Transverse colon (tissue), 4 donors: Measurements from ENCODE around the gene IFNA6. TPM values are rescaled to one million over a fixed set of nuclear protein-coding genes. Genes with fewer than 3 reads are reported as not detected.

Experiments used
- DNase-seq: peaks from one replicate; pipeline ENCODE4 v3.0.0-alpha.2; 2019
- H3K27ac ChIP-seq, 4 donors: fragments of 200-600 bp; sonication (generic); 2 replicates each; pipeline ENCODE4 v1.5.1; 2016 to 2018; ENCODE audit warnings: inconsistent platforms in 4 of 4
- H3K27me3 ChIP-seq: fragments of 200-600 bp; sonication (generic); 2 replicates; pipeline ENCODE4 v1.5.1; 2017; ENCODE audit warnings: inconsistent platforms
- H3K36me3 ChIP-seq, 4 donors: fragments of 200-600 bp; sonication (generic); 2 replicates each; pipeline ENCODE4 v1.5.1; 2017 to 2019; ENCODE audit warnings: inconsistent platforms in 4 of 4
- H3K4me1 ChIP-seq, 4 donors: fragments of 200-600 bp; sonication (generic); 2 replicates each; pipeline ENCODE4 v1.5.1; 2017 to 2020; ENCODE audit warnings: inconsistent platforms in 4 of 4
- H3K4me3 ChIP-seq, 4 donors: fragments of 200-600 bp; sonication (generic); 1 replicate in 1 of 4; 2 replicates in 3 of 4; pipeline versions ENCODE4 v1.5.1 to v1.6.1; 2017 to 2019; ENCODE audit warnings: inconsistent platforms in 4 of 4
- H3K9me3 ChIP-seq, 2 donors: fragments of 200-600 bp; sonication (generic); 2 replicates each; pipeline ENCODE4 v1.5.1; 2017 to 2019; ENCODE audit warnings: inconsistent platforms in 2 of 2
- CTCF ChIP-seq, 5 experiments: fragments of 200-600 bp in 3 of 5; fragments of 450-650 bp in 2 of 5; sonication (generic) in 3 of 5; IDR thresholded peaks; 1 replicate in 2 of 5; 2 replicates in 3 of 5; pipeline ENCODE4 v1.5.1; 2016 to 2017; ENCODE audit warnings: antibody characterized with exemption in 5 of 5, inconsistent platforms in 3 of 5, mild to moderate bottlenecking in 2 of 5, moderate library complexity in 1 of 5
- EP300 ChIP-seq: sonication (generic); formaldehyde crosslinking; IDR thresholded peaks from one replicate; pipeline ENCODE4 v1.6.1; 2017; ENCODE audit warnings: antibody characterized with exemption, low read depth
- POLR2A ChIP-seq: fragments of 450-650 bp; IDR thresholded peaks from one replicate; pipeline ENCODE4 v1.6.1; 2016; ENCODE audit warnings: antibody characterized with exemption, mild to moderate bottlenecking, moderate library complexity
- POLR2AphosphoS5 ChIP-seq, 3 donors: sonication (generic); formaldehyde crosslinking; IDR thresholded peaks; one replicate each; pipeline ENCODE4 v1.6.1; 2016; ENCODE audit warnings: antibody characterized with exemption in 3 of 3
- WGBS, 2 donors: methylation state at CpG; one replicate each; pipeline ENCODE4 v1.1.5; 2018; ENCODE audit warnings: low coverage in 1 of 2; 5-methylcytosine and 5-hydroxymethylcytosine counted together
- in situ Hi-C, 4 donors: fragments of 200-750 bp; cut with MboI; loops; one replicate each; pipeline versions ENCODE4 v1.15.0 to v1.15.1; 2017; ENCODE audit warnings: low sequenced_read_pairs in 3 of 4, low pct_ligation_motif_present in 1 of 4, low pct_unique_long_range_greater_than_20kb in 1 of 4
- intact Hi-C: fragments of 100-400 bp; cut with DNase I; formaldehyde crosslinking; loops from one replicate; pipeline ENCODE4 v1.15.1; 2023; ENCODE audit warnings: low total_unique reads
- total RNA-seq, 4 donors: library from RNA; depleted of rRNA; stranded (reverse); fragments of >200 nt; gene quantifications; one replicate each; pipeline ENCODE4 v1.1.0, GENCODE V29; 2016

The IFNA6 gene
- total RNA-seq, 4 donors from 2014 or later, result not detected

DNA sequence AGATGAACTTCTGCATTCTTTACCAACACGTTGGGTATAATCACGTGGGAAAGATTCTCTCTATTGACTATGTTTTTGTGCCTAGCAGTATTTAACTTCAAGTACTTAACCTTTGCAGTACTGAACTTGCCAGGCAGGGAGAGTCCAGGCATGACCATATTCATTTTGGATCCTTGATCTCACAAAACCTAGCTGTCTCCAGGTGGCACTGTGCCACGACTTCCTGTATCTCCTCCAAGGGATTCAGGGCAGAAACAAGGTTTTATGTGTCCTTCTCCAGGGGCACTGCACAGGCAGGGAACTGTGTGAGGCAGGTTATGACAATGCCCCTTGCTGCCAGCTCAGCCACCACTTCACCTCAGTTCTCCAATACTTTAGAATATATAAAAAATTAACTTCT, 33.8 kb downstream of the IFNA6 start:
- 0 to 9% methylated on average over 2 to 3 of the region's 3 CpGs for WGBS, 2 donors

GRCh38 chr9:21316032-21316842, 34.5 kb downstream of the IFNA6 start:
- Histone ChIP-seq H3K27me3 (peaks cover 11% of the 10 kb centered on the region), H3K27ac (no peak overlapping the region), H3K9me3 (no peaks in the 10 kb centered on the region), H3K4me1 (peaks cover 0 to 6% (median 0%) of the 10 kb centered on the region in 4 donors), H3K36me3 (no peaks in the 10 kb centered on the region), H3K4me3 (no peak overlapping the region)
- 25 to 35% methylated on average over 8 of the region's 8 CpGs for WGBS, 2 donors
- TF ChIP-seq EP300, result no peak
- TF ChIP-seq POLR2A, result no peak
- in situ Hi-C loops, result loop anchor here in 2 of 4 donors (25.0 kb wide), 2 partner anchors 121 to 471 kb away; partner anchors contain the start of gene IFNA1 (in 1 of the 2)
- intact Hi-C loops, result loop anchor here (5.0 kb wide), 1 partner anchor 471 kb away; no protein-coding TSS in a partner anchor
- no peak for DNase-seq

More for the DNA sequence above, 33.8 kb downstream of the IFNA6 start:
- Histone ChIP-seq H3K9me3 (no peaks in the 10 kb centered on the region), H3K4me3 (no peak overlapping the region), H3K27ac (no peak overlapping the region), H3K4me1 (peaks cover 0 to 6% (median 0%) of the 10 kb centered on the region in 4 donors), H3K36me3 (peaks cover 0 to 3% (median 0%) of the 10 kb centered on the region in 4 donors), H3K27me3 (peaks cover 11% of the 10 kb centered on the region)
- in situ Hi-C loops (loop anchor here in 2 of 4 donors (25.0 kb wide), 2 partner anchors 120 to 470 kb away; partner anchors contain the start of gene IFNA1 (in 1 of the 2)), intact Hi-C loops (loop anchor here (5.0 kb wide), 1 partner anchor 470 kb away; no protein-coding TSS in a partner anchor)
- DNase-seq, result no peak
- TF ChIP-seq CTCF (IDR thresholded peaks at IDR 0.05) (no peak), EP300 (no peak), POLR2A (no peak), POLR2AphosphoS5 (IDR thresholded peaks at IDR 0.05) (no peak)

DNA sequence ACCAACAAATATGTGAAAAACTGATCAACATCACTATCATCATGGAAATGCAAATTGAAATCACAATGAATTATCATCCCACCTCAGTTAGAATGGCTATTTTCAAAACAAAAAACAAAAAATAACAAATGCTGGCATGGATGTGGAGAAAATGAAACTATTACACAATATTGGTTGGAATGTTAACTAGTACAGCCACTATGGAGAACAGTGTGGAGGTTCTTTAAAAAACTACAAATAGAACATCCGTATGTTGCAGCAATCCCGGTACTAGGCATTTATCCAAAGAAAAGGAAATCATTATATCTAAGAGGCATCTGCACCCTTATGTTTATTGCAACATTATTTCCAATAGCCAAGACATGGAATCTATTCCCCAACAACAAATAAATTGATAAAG, 36.5 kb downstream of the IFNA6 start:
- DNase-seq, result no peak
- intact Hi-C loops (no loop called here), in situ Hi-C loops (loop anchor here in 2 of 4 donors (25.0 kb wide), 2 partner anchors 123 to 473 kb away; partner anchors contain the start of gene IFNA1 (in 1 of the 2))
- Histone ChIP-seq H3K27ac (no peak overlapping the region), H3K27me3 (peaks cover 11% of the 10 kb centered on the region), H3K4me3 (no peak overlapping the region), H3K9me3 (no peaks in the 10 kb centered on the region), H3K4me1 (peaks cover 0 to 6% (median 0%) of the 10 kb centered on the region in 4 donors), H3K36me3 (no peaks in the 10 kb centered on the region)
- no peak for TF ChIP-seq POLR2AphosphoS5 (IDR thresholded peaks at IDR 0.05)
- TF ChIP-seq POLR2A, result no peak
- no peak for TF ChIP-seq EP300
- no peak for TF ChIP-seq CTCF (IDR thresholded peaks at IDR 0.05)
- 67 to 78% methylated on average over 2 of the region's 2 CpGs for WGBS, 2 donors

- in situ Hi-C loops, result loop anchor here in 2 of 4 donors (25.0 kb wide), 2 partner anchors 125 to 475 kb away; partner anchors contain the start of gene IFNA1 (in 1 of the 2)
- WGBS, 2 donors, result 58 to 81% methylated on average over 1 of the region's 1 CpG
- TF ChIP-seq CTCF (IDR thresholded peaks at IDR 0.05), result no peak
- no peaks in the 10 kb centered on the region for H3K9me3 ChIP-seq
- DNase-seq, result no peak
- H3K27me3 ChIP-seq, result peaks cover 11% of the 10 kb centered on the region
- intact Hi-C loops, result no loop called here
- H3K27ac ChIP-seq, result no peak overlapping the region
- no peak overlapping the region for H3K4me3 ChIP-seq
- H3K36me3 ChIP-seq, result no peaks in the 10 kb centered on the region
- H3K4me1 ChIP-seq, result peaks cover 0 to 3% (median 0%) of the 10 kb centered on the region in 4 donors
Measured at GRCh38 chr9:21311889-21312288, 38.8 kb downstream of the IFNA6 start.
